Stimulated activated CD8-positive, alpha-beta memory T cell treated with anti-CD3 and anti-CD28 coated beads, Interleukin-7, amount 100 ng/mL, for 1 hour (primary cell): ENCODE data around the gene SLC6A11.

Experiments used
- DNase-seq, 2 donors: peaks; one replicate each; pipeline ENCODE4 v3.0.0-alpha.2; 2020; ENCODE audit warnings: low read depth in 2 of 2

SLC6A11 gene

GRCh38 chr3:10790713-10791112 lies 25.3 kb upstream of the SLC6A11 start:
- no peak for DNase-seq

GRCh38 chr3:10792208-10792607 lies 23.8 kb upstream of the SLC6A11 start:
- no peak for DNase-seq

- DNase-seq: no peak
Observed at GRCh38 chr3:10798600-10799367, 17.2 kb upstream of the SLC6A11 start.

GRCh38 chr3:10804183-10804648 lies 11.8 kb upstream of the SLC6A11 start:
- no peak for DNase-seq

GRCh38 chr3:10806006-10806405 lies 10.0 kb upstream of the SLC6A11 start:
- DNase-seq: no peak

GRCh38 chr3:10808130-10808735 lies 7.8 kb upstream of the SLC6A11 start:
- no peak for DNase-seq

- no peak for DNase-seq
Observed at GRCh38 chr3:10808974-10809373, 7.1 kb upstream of the SLC6A11 start.

- no peak for DNase-seq
Observed at GRCh38 chr3:10810376-10810775, 5.7 kb upstream of the SLC6A11 start.

GRCh38 chr3:10813425-10813824 lies 2.6 kb upstream of the SLC6A11 start:
- no peak for DNase-seq

GRCh38 chr3:10814623-10815022 lies 1.4 kb upstream of the SLC6A11 start:
- DNase-seq: no peak

GRCh38 chr3:10815487-10815886 lies 541 bp upstream of the SLC6A11 start:
- no peak for DNase-seq

GRCh38 chr3:10816863-10817253 lies 830 bp downstream of the SLC6A11 start:
- no peak for DNase-seq

GRCh38 chr3:10817506-10817905 lies 1.5 kb downstream of the SLC6A11 start:
- no peak for DNase-seq

GRCh38 chr3:10822055-10822454 lies 6.0 kb downstream of the SLC6A11 start:
- no peak for DNase-seq

- DNase-seq: no peak
Observed at GRCh38 chr3:10822708-10823515, 6.9 kb downstream of the SLC6A11 start.

- DNase-seq: no peak
Observed at GRCh38 chr3:10823516-10823818, 7.4 kb downstream of the SLC6A11 start.

GRCh38 chr3:10824468-10824867 lies 8.4 kb downstream of the SLC6A11 start:
- DNase-seq: no peak

- no peak for DNase-seq
Observed at GRCh38 chr3:10833855-10834414, 17.9 kb downstream of the SLC6A11 start.

- DNase-seq: no peak
Observed at GRCh38 chr3:10834951-10835350, 18.9 kb downstream of the SLC6A11 start.

GRCh38 chr3:10835406-10835805 lies 19.4 kb downstream of the SLC6A11 start:
- no peak for DNase-seq

- no peak for DNase-seq
Observed at GRCh38 chr3:10836676-10837075, 20.6 kb downstream of the SLC6A11 start.

GRCh38 chr3:10837849-10838248 lies 21.8 kb downstream of the SLC6A11 start:
- DNase-seq: no peak
